HG03520 (cell line): Measurements from ENCODE around the gene BACE2.
"Not testable (repeated sequence)": the region's sequence is repeated elsewhere in the genome, so short reads cannot be mapped to it uniquely, and the experiment has no call there.

Source experiments
- ATAC-seq: cut with Tn5 transposase; IDR thresholded peaks from one replicate; pipeline ENCODE4 v1.9.1; 2021; ENCODE audit warnings: mild to moderate bottlenecking, moderate library complexity; ENCODE audit not compliant: unreplicated experiment

Gene BACE2

DNA sequence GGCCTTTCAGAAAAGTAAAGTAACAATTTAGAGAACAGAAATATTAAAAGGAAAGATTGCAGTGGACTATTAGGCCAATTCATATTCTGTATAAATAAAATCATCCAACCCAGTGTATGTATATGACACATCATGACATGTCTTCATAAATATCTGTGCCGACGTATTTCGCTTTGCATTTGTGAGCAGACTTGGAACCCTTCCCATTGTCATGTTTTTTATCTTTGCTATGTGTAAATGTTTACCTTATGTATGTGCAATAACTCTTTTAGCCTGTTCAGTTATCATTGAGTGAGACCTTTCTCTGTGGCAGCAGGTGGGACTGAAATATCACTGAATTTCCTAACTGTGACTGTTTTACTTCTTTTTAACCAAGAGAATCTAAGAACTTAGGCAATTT is 90.7 kb downstream of the BACE2 start:
- no peak for ATAC-seq

DNA sequence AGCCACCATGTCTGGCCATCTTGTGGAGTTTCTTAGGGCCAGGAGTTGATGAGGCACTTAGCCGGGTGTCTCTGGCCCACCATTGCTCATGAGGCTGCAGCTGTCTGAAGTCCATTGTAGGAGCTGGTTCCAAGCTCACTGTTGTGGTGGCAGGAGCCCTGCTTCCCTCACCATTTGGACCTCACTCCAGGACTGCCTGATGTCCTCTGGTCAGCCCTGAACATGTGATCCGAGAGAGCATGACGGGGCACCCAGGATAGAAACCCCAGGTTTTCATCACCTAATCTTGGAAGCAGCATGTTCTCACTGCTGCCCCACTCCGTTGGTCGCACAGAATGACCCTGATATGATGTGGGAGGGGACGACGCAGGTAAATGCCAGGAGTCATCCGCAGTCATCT is 92.5 kb downstream of the BACE2 start:
- no peak for ATAC-seq

DNA sequence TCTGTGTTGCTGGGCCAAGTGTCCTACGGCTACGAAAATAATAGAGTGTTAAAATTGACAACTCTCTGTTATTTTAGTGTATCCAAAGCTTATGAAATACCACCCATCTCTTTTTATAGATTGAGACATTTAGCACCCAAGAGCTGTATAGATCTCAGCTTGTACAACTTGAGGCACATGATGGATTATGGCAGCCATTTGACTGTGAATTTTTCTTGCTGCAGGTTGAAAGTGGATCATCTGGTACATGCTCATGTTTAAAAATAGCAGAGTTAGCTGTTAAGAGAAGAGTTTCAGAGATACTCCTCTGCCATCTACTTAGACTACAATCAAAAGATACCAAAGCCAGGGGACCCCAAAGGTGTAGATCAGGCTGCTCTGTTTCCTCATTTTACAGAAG is 99.4 kb downstream of the BACE2 start:
- no peak for ATAC-seq

DNA sequence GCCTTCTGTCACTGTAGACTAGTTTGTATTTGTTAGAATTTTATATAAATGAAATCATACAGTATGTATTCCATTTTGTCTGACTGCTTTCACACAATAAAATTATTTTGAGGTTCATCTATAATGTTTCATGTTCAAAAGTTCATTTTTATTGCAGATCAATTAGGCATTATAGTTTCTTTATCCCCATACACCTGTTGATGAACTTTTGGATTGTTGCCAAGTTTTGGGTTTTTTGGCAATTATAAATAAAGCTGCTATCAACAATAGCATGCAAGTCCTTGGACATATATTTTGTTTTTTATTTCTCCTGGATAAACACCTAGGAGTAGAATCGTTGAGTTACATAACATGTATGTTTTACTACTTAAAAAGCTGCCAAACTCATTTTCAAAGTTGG is 101.6 kb downstream of the BACE2 start:
- no peak for ATAC-seq

DNA sequence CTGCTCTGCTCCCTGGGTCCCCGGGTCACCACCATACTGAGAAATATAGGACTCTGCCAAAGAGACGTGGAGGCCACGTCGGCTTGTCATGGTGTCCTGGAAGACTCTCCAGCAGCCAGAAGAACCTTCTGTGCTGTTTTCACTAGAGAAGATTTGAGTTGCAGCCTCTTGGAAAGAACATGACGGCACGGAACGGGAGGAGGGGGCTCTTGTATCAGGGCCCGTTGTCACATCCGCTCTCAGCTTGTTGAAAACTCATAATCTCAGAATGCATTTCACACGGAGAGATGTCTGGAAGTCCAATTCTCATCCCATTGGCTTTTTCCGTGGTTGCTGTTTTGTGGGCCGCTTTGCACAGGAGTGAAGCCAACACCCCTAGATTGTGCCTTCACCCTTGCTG is 109.2 kb downstream of the BACE2 start:
- no peak for ATAC-seq

DNA sequence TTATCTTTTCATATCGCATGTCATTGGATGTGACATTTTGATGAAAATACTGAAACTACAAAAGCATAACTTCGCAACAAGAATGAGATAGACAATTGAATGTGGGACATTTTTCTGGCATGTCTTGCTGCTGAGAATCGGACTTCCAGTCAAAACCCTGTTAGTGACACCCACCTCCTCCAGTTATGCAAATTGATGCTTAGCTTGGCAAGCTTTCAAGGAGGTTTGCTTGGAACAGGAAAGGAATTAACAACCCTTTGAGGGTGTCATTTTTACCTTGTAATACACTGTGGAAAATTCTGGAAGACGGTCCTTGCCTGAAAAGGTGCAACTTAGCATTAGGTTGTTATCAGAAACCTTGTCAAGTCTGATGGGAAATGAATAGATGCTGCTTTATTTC is 109.9 kb downstream of the BACE2 start:
- ATAC-seq = no peak

DNA sequence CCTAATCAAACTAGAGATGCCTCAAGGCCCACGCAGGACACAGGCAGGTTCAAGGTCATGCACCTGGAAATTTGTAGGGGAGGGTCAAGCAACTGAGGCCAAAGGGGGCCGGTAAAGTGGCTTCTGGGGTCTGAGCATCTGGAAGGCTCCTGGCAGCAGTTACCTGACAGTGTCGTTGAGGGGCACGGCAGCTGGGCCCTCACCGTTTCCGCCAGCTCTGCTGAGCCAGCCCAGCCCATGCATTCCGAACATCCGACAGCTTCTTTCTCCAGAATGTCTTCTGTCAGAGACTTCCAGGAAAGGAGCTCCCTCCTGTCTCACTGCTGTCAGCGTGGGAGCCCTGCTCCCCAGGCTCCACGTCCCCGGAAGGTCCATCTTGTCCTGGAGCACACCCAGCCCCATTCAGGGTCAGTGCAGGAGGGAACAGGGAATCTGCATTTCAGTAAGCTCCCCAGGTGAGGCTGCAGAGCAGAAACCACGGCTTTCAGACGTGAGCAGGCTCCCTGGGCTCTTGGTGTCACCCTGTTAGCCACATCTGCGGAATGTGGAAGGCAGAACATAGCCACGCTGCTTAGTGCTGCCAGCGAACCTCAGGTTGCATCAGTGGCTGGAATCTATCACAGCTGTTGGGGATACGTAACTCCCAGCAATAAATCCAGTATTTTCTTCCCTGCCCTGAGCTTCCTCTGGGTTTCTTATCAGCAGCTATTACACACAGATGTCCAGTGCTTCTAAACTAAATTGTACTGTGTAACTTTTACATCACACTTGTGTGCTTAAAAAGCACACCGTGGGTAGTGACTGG is 112.4 kb downstream of the BACE2 start:
- no peak for ATAC-seq

DNA sequence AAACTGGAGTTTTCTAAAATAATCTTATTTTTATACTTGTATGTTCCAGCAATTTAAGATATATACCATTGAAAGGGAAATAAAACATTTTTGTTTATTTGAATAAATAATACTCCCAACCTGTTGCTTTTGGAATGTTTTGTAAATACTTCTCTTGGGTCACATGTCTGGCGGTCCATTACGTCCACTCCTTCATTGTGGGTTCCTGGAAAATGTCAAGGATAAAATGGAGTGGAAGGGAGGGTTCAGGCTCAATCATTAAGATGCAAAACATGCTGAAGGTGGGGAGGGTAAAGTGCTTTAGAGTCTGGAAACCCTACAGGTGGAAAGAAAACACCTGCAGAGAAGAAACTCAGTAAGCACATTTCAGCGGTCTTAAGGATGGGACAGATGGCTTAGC is 114.5 kb downstream of the BACE2 start:
- no peak for ATAC-seq

DNA sequence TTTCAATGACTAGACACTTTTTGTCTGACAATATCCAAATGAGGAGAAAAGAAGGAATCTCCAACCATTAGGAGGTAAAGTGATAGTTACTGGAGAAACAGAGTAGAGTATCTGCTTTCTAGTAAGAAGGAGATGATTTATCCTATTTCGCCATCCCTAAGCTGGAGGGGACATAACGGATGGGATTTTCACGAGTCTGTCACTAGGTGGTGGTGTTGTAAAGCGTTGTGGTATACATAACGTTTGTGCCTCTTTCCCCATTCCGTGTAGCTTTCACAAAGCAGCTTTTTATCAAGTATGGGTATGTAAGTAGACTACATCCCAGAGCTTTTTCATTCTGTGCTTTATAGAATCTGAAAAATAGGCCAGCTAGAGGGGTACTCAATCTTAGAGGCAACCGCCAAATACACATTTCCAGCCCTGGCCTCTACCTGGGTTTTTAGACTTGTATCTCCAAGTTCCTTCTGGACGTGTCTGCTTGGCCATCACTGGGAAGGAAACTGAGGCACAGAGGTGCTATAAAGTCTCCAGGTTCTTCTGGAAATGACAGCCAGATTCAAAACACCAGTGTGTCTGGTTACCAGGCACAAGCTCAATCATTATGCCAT is 115.4 kb downstream of the BACE2 start:
- no peak for ATAC-seq

DNA sequence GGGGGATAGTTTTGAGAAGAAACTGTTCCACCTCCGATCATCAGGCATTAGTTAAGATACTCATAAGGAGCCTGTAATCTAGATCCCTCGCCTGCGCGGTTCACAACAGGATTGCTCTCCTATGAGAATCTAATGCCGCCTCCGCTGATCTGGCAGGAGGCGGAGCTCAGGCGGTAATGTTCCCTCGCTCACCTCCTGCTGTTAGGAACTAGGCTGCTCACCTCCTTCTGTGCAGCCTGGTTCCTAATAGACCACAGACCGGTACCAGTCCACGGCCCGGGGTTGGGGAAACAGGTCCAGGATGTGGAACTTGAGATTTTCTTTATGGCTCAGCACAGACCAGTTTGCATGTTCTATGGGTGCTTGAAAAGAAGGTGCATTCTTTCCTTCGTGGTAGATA is 121.5 kb downstream of the BACE2 start:
- ATAC-seq = no peak

DNA sequence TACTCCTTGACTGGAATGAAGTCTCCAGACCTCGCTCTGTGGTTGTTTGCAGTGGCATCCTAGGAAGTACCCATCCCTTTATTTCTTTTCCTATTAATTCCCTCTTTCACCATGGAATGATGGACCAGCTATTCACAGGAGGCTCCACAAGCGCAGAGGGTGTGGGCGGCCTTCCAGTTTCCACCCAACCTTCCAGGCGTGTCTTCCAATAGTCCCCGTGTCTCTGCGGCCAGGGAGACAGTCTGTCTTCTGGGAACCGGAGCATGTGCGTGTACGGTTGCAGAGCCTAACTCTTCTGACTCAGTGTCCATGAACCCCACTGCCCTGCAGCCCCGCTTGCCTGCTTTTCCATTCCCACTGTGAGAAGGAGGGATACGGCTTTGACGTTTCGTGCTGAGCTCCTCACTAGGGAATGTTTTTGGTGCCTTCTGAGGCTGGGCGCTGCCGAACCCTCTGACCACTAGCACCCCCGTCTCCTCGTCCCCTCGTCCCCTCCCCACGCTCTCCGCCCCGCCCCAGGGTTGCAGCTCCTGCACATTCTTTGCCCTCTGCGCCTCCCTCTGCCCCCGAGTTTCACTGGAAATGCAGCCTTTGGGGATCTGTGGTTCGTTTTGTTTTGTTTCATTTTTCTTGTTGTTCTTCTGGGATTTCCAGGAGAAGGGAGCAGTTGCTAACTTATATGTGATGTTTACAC is 122.3 kb downstream of the BACE2 start:
- ATAC-seq = no peak

DNA sequence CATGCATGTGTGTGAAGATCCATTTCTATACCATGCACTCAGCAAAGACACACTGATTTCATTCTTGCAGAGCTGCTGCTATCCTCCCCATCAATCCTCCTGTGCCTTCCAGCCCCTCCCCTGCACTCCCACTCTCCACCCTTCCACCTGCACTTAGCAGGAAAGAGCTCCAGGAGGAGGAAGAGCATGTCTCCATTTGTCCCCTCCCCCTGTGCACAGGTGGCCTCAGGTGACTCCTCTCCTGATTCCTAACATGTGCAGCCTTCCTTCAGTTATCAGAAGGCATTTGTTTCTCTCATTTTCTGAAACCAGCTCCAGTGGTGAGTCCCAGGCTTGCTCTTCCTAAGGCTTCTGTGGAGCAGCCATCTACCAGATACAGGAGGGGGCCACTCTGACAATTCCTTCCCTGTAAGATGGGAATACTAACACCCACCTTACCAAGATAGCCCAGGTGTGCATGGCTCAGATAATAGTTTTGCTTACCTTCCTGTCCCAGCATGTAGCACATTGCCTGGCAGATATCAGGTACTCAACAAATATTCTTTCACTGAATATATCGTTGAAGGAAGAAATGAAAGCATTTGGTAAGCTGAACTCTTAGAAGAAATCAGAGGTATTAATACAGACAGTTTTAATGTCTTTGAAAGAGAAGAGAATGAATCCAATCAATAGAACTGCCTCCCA is 126.7 kb downstream of the BACE2 start:
- ATAC-seq = no peak

DNA sequence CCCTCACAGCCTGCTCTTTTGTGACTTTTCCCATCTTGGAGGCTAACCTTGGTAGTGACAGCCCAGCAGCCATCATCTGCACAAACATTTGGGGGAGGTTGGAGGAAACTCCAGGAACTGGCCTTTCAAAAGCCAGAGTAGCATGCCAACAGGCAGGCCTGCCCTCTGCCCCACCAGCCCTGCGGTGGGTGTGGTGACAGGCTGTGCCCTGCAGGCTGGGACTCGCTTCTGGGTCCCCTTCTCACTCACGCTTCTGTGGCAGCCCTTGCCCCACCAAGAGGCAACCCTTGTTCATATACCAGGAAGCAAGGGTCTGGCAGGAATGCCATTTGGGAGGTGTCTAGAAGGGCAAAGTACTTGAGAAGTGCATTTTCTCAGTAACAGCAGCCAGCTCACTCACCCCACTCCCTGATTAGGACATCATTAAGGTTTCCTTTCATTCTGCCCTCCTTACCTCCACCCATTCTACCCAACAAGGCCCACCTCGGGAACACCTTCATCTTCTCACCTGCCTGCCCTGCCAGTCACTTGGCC is 127.8 kb downstream of the BACE2 start:
- ATAC-seq = no peak

DNA sequence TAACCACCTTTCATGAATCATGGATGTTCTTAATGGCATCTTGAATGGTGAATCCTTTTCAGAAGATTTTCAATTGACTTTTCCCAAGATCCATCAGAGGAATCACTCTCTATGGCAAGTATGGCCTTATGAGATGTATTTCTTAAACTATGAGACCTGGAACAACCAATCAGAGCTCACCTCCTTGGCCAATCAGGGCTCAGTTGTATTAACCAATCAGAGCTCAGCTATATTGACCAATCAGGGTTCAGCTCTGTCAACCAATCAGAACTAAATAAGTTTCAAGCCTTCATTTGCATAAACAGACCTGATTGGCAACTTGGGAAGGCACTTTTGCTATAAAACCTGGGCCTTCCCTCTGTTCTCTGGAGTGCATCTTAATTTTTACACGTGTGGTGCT is 135.0 kb downstream of the BACE2 start:
- no peak for ATAC-seq

DNA sequence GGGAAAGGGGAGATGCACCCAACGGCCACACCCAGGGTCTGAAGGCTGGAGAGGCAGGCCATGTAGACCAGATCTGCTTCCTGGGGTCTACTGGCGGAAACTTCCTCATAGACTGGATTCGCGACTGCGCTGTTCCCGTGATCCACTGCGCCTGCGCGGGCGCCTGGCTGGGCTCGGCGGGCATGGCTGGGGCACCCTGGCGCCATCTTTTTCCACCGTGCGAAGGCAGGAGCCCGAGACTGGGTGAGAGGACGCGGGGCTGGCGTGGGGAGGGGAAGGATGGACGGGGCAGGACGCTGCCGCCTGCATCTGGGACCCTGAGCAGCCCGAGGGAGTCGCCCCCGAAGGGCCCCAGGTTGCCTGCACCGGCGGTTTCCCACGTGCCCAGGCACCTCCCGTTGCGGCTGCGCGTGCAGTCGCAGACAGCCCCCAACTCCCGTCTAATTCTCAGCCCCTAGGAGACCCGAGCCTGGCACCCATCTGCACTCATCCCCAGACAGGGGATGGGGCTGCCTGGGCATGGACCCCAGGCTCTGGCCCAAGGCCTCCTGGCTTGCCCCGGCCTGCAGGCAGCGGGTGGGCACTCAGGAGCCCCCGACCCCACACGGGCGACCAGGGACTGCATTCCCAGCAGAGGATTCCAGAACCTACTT is 136.2 kb downstream of the BACE2 start:
- ATAC-seq = no peak

DNA sequence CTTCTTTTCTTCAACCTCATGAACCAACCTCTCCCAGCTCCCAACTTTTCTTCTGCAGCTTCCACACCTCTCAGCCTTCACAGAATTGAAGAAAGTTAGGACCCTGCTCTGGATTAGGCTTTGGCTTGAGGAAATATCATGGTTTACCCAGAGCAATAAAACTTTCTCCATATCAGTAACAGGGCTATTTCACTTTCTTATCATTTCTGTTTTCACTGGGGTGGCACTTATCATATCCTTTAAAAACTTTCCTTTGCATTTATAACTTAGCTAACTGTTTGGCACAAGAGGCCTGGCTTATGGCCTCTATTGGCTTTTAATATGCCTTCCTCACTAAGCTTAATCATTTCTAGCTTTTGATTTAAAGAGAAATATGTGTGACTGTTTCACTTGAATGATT is 139.3 kb downstream of the BACE2 start:
- ATAC-seq = no peak

DNA sequence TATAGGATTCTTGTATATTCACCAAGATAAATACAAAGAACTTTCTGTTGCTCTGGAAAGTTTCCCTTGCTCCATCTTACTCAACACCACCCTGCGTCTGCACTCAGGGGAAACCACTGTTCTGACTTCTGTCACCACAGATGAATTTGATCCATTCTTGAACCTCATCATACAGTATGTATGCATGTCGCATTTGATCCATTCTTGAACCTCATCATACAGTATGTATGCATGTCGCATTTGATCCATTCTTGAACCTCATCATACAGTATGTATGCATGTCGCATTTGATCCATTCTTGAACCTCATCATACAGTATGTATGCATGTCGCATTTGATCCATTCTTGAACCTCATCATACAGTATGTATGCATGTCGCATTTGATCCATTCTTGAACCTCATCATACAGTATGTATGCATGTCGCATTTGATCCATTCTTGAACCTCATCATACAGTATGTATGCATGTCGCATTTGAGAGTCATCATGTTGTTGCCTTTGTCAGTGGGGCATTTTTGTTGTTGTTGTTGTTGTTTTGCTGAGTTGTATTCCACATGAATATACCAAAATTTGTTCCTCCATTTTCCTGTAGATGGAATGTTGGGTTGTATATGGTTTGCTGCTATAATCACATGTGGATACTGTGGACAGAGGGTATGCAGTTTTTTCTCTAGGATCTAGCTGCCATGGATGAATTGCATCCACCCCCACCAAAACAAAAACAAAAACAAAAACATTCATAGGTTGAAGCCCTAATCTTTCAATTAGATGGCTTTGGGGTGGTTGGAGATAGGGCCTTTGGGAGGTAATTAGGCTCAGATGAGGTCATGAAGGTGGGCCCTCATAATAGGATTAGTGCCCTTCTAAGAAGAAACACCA is 145.6 kb downstream of the BACE2 start:
- not testable (repeated sequence) for ATAC-seq

DNA sequence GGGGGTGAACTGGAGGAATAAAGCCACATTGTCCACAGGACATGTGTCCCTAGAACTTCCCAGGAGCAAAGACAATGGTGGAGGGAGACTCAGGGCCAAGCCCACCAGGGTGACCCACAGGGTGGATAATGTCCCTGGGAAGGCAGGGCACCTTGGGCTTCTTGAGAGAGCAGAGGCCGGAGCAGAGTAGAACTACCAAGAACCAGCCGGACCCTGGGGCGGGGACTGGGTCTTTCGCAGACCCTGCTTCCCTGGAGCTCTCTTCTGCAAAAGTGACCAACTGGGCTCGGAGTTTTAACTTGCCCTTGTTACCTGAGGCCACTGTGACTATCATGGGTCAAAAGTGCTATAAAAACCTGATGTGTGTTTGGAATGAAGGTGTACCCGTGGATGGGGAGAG is 147.8 kb downstream of the BACE2 start:
- ATAC-seq = no peak

DNA sequence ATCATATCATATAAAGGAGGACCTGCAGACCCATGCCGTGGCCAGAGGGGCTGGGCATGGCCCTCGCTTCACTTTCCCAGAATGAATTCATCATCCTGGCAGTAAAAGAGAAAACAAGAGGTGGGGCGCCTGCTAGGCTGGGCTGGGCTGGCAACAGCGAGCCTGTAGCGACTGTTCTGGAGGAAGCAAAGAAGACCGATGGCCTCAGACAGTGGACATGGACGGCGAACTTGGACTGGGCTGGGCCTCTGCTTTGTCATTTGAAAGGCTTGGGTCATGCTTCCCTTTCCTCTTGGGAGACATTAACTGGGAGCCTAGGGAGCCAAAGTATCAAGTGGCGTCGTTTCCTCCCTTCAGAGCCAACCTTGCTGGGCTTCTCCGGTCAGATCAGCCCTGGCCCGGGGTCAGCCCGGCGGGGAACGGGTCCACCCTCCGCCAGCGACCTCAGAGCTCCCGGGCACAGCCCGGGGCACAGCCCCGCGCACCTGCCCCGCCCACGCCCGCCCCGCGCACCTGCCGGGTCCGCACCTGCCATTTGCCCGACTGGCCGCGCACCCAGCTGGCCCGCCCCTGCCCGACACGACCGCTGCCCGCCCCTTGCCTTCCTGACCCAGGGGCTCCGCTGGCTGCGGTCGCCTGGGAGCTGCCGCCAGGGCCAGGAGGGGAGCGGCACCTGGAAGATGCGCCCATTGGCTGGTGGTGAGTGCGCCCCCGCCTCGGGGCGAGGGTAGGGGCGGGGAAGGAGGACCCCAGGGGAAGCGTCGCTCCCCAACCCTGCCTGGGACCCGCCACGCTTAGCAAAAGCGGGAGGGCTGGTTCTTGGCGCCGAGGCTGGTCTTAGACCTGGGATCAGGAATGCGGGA is 148.5 kb downstream of the BACE2 start, which contains the start of gene FAM3B:
Gene FAM3B, plus strand, starts transcription at position 602 of the 863 bp plus-strand sequence. Its CDS starts 79 bp downstream, at position 681.
- ATAC-seq = no peak
